Spinal cord (tissue), 10 donors: ENCODE data around the gene KRTAP10-2. TPM values are rescaled to one million over a fixed set of nuclear protein-coding genes. Genes with fewer than 3 reads are reported as not detected.

Experiments
- DNase-seq, 6 donors: peaks; one replicate each; pipeline versions ENCODE4 v3.0.0 to v3.0.0-alpha.2; 2013 to 2015; ENCODE audit warnings: low spot score in 6 of 6, low read depth in 4 of 6
- H3K27ac ChIP-seq: one replicate; pipeline ENCODE4 v1.5.1; 2013; ENCODE audit warnings: low read depth, low read length, control low read depth
- H3K27me3 ChIP-seq: one replicate; pipeline ENCODE4 v1.6.1; 2013; ENCODE audit warnings: low read length; ENCODE audit not compliant: control insufficient read depth, insufficient read depth
- H3K36me3 ChIP-seq: one replicate; pipeline ENCODE4 v1.6.1; 2013; ENCODE audit warnings: low read length; ENCODE audit not compliant: control insufficient read depth, insufficient read depth
- H3K4me1 ChIP-seq: one replicate; pipeline ENCODE4 v1.6.1; 2013; ENCODE audit warnings: low read length; ENCODE audit not compliant: control insufficient read depth, insufficient read depth
- H3K4me3 ChIP-seq: one replicate; pipeline ENCODE4 v1.5.1; 2013; ENCODE audit warnings: low read depth, low read length, control low read depth
- H3K9me3 ChIP-seq: one replicate; pipeline ENCODE4 v1.6.1; 2013; ENCODE audit warnings: low read length; ENCODE audit not compliant: control insufficient read depth, insufficient read depth
- WGBS: methylation state at CpG from one replicate; pipeline ENCODE4 v1.1.5; 2013; ENCODE audit warnings: missing lambda C conversion rate; ENCODE audit not compliant: insufficient coverage; 5-methylcytosine and 5-hydroxymethylcytosine counted together
- polyA plus RNA-seq, 2 donors: library from polyadenylated mRNA; unstranded; fragments of 120-200 nt; gene quantifications; one replicate each; pipeline ENCODE4 v1.2.1, GENCODE V29; 2013; ENCODE audit not compliant: insufficient read length in 2 of 2
- total RNA-seq, 2 donors: library from RNA; depleted of rRNA in 1 of 2; stranded (reverse); fragments of 120-200 nt in 1 of 2; fragments of >200 nt in 1 of 2; gene quantifications; one replicate each; pipeline versions ENCODE4 v1.2.3 to v1.2.4, GENCODE V29; 2013 to 2014
- donor health status: healthy.

The KRTAP10-2 gene
- total and polyA plus RNA-seq, 4 donors, result not detected

DNA sequence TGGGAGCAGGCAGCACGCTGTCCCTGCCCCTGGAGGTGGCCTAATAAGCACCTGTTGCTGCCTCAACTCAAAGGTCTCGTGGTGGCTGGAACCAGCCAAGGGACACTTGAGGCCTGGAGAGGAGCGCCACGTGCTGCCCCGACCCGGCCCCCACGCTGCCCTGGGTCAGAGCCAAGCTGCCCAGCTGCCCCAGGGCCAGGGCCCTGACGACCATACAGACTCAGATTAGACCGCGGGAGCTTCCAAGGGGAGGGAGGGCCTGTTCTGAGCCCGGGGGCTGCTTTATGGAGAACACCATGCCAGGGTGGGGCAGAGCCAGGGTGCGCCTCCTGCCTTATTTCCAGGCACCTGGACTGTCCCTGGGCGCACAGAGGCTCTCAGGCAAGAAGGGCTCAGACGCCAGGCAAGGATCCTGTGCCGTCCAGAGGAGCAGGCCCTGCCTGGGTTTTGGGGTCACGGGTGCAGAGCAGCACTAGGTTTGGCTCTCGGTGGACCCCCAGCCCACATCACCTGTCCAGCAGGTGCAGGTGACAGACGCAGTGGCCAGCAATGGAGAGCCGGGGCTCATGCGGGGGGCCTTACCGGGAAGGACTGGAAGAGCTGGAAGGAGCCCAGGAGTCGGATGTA, 29.9 kb downstream of the KRTAP10-2 start:
- Histone ChIP-seq H3K27me3 (no peaks in the 10 kb centered on the region), H3K36me3 (no peaks in the 10 kb centered on the region), H3K4me1 (no peaks in the 10 kb centered on the region), H3K4me3 (no peak overlapping the region), H3K27ac (no peak overlapping the region), H3K9me3 (peaks cover 2% of the 10 kb centered on the region)
- 88% methylated on average over 22 of the region's 22 CpGs for WGBS
- no peak for DNase-seq

DNA sequence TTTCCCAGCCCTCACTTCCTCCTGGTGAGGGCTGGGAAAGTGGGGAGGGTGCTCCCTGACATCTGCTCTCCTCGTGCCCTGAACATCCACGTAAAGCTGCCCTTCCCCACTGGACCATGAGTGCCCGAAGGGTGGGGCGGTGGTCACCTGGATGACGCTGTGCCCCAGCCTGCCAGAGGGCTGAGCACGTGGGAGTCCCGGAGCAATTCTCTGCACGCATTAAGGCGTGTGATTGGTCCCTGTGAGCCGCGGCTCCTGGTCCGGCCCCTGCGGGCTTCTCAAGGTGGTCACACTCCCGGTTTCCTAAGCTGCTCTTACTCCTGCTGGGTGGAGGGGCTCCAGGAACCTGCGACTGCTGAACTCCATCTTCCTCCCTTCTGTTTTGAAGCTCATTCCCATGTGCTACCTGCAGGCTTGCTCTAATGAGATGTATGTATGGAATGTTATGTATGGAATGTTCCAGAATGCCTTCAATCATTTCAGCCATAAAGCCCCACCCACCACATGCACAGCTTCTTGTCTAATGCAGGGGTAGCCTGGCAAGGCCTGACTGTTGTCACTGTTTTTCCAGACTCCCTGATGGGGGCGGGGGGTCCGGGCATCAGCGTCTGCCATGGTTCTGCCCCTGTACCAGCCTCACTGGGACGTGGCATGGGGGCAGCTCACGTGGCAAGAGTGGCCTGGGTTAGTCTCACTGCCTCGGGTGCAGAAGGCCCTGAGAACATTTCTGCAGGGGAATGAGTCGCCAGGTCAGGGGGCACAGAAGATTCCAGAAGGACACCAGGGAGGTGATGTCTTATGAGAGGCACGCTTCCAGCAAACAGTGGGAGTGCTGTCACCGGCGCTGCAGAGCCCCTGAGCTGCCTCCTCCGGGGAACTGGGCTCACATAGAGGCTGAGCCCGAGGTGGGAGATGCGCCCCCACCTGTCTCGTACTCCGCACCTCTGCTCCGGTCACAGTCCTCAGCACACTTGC, 30.7 kb downstream of the KRTAP10-2 start:
- Histone ChIP-seq H3K36me3 (no peaks in the 10 kb centered on the region), H3K4me3 (no peak overlapping the region), H3K27me3 (no peaks in the 10 kb centered on the region), H3K27ac (no peak overlapping the region), H3K4me1 (no peaks in the 10 kb centered on the region), H3K9me3 (peaks cover 2% of the 10 kb centered on the region)
- DNase-seq, result no peak
- WGBS, result 92% methylated on average over 28 of the region's 31 CpGs

DNA sequence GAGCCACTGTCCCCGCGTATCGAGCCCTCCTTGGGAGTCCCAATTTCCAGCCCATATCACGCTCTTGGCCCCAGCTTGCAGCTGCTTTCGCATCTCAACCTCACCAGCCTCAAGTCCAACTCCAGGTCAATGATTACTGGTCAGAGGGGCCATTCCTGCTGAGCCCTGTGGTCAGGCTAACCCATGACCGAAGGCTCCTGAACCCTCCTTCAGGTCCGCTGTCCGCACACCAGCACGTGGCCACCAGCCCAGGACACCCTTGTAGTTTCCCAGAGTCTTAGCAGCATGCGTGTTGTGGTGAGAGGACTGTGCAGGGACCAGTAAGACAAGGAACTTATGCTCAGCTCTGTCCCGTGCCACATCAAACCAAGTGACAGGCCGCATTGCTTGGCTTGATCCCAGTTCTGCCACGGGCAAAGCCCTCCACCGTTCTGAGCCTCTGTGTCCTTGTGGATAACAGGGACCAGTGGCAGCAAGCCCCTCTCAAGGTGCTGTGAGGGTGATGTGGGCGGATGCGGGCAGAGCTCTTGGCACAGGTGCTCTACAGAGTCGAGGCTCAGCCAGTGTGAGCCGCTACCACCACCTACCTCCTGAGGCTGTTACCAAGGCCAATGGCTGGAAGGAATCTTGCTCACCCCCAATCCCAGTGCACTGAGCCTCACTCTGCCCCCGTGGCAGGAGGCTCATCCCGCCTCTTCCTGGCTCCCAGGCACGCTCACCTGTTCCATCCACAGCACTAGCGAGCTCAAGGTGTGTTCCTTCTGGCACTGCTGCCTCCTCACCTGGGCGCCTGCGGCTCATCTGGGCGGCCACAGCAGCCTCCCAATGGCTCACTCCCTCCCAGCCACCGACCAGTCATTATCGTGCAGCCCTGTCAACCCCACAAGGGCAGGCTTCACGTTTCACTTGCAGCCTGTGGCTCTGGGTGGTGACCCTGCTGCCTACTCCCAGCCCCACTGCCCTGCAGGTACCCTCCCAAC, 31.7 kb downstream of the KRTAP10-2 start:
- Histone ChIP-seq H3K27me3 (no peaks in the 10 kb centered on the region), H3K27ac (no peak overlapping the region), H3K36me3 (no peaks in the 10 kb centered on the region), H3K4me1 (no peaks in the 10 kb centered on the region), H3K4me3 (no peak overlapping the region), H3K9me3 (peaks cover 2% of the 10 kb centered on the region)
- no peak for DNase-seq
- 93% methylated on average over 28 of the region's 28 CpGs for WGBS

DNA sequence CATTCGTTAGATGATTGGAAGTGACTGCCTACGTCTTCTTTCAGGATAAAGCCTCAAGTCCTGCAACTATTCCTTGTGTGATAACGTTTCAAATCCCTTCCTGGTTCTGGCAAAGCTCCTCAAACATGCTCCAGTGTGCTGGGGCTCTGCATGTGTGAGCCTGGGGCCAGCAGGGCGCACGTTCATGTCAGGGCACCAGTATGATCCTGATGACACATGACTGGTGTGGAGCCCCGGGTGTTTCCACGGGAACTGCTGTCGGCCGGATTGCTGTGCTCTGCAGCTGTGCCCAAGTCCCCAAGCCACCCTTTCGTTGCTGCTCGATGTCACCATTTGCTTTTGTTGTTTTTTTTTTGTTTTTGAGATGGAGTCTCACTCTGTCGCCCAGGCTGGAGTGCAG, 32.6 kb downstream of the KRTAP10-2 start:
- Histone ChIP-seq H3K9me3 (peaks cover 2% of the 10 kb centered on the region), H3K4me3 (no peak overlapping the region), H3K4me1 (no peaks in the 10 kb centered on the region), H3K27me3 (no peaks in the 10 kb centered on the region), H3K36me3 (no peaks in the 10 kb centered on the region), H3K27ac (no peak overlapping the region)
- 62% methylated on average over 11 of the region's 12 CpGs for whole genome bisulfite sequencing
- DNase-seq, result no peak

DNA sequence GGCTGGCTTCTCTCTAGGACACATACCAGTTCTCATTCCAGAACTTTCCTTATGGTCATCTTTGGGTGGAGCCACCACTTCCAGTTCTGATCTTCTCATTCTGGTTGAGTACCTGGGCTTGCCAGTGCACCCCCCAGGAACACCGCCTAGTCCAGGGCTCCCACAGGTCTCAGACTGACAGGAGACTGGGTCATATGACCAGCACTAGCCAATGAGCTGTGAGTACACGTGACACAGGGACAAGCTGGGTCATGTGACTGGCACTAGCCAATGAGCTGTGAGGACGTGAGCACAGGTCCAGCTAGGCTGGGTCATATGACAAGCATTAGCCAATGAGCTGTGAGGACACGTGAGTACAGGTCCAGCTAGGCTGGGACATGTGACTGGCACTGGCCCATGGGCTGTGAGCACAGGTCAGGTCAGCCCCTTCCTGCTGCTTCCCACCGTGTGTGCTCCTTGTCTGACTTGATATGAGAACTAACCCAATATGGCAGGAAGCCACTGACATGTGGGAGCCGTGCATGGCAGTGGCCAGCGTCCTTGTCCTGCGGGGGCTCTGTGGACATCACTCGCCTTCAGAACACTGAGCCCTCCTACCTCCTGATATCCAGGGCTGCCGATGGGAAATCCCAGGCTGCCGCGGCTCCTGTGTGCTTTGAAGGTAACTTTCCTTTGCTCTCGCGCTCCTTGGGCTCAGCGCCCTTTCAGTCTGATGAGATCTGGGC, 34.0 kb downstream of the KRTAP10-2 start:
- Histone ChIP-seq H3K27me3 (no peaks in the 10 kb centered on the region), H3K27ac (no peak overlapping the region), H3K4me3 (no peak overlapping the region), H3K36me3 (no peaks in the 10 kb centered on the region), H3K9me3 (peaks cover 2% of the 10 kb centered on the region), H3K4me1 (no peaks in the 10 kb centered on the region)
- peak in 1 of 6 donors; percentile 14 for DNase-seq
- 74% methylated on average over 15 of the region's 15 CpGs for WGBS

DNA sequence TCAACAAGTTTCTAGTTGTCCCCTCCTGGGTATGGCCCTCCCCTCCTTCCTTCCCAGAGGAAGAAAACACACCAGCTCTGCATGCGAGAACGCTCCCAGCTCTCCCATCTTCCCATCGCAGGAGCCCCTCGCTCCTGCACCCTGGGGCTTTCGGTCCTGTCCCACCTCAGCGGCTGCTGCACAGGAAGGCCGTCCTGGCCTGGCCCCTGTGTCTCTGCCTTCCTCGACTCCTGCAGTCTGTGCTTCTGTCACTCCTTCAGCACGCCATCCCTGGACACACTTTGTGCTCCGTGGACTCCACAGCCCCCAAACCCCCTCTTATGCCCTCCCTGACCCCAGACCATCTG, 34.5 kb downstream of the KRTAP10-2 start:
- Histone ChIP-seq H3K36me3 (no peaks in the 10 kb centered on the region), H3K9me3 (peaks cover 2% of the 10 kb centered on the region), H3K27ac (no peak overlapping the region), H3K27me3 (no peaks in the 10 kb centered on the region), H3K4me1 (no peaks in the 10 kb centered on the region), H3K4me3 (no peak overlapping the region)
- WGBS, result 90% methylated on average over 10 of the region's 10 CpGs
- no peak for DNase-seq

DNA sequence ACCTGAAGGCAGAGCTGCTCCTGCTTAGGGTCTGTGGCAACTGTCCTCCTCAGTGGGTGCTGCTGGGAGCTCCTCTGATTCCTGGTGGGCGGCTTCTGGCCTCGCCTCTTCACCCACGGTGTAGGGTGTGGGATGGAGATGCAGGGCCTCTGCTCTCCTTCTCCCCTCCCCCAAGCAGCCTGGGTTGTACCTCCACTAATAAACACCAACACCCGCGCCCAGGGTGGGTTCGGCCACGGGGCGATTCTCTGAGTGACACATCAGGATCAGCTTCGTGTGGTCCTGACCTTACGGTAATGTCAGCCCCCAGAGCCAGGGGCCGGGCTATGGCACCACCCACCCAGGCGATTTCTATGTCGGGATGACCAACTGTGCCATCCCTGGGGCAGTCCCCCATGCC, 35.0 kb downstream of the KRTAP10-2 start:
- Histone ChIP-seq H3K27ac (no peak overlapping the region), H3K27me3 (no peaks in the 10 kb centered on the region), H3K4me1 (no peaks in the 10 kb centered on the region), H3K4me3 (no peak overlapping the region), H3K36me3 (no peaks in the 10 kb centered on the region), H3K9me3 (peaks cover 2% of the 10 kb centered on the region)
- 88% methylated on average over 10 of the region's 13 CpGs for WGBS
- no peak for DNase-seq

DNA sequence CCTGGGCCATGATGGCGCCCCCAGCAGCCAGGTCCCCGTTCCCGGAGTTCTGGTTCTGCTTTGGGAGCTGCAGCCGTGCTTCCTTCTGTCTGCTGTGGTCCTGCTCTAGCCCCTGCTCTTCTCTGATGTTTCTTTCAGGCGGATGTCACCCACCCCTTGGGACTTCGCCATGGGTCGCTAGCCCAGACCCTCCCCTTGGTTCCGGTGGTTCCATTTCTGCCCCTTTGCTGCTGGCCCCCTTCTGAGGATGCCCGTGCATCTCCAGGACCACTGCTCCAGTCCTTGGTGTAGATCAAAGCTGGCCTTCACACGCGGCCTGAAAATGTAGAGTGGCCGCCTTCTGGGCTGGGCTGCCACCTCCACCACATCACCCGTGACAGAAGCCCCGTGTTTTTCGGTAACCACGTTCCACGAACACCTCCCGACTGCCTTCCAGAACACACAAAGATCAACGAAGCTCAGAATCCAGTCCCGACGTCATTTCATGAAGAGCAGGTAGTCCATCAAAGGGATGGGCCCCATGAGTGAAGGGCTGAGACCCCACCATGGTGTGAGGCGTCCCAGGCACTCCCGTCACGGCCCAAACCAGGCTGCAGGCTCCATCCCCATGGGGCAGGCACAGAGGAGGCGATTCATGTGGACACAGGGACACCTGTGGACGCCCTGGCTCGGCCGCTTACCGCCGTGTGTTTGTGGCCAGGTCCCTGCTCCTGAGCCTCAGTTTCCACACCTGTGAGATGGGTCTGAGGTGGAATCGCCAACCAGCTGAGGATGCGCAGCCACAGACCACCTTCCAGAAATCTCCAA, 35.7 kb downstream of the KRTAP10-2 start:
- DNase-seq, result no peak
- peaks cover under 1% of the 10 kb centered on the region for H3K27me3 ChIP-seq
- H3K36me3 ChIP-seq, result no peaks in the 10 kb centered on the region
- H3K4me1 ChIP-seq, result peaks cover 3% of the 10 kb centered on the region
- WGBS, result 90% methylated on average over 30 of the region's 32 CpGs
- no peak overlapping the region for H3K27ac ChIP-seq
- H3K4me3 ChIP-seq, result no peak overlapping the region
- H3K9me3 ChIP-seq, result peaks cover 2% of the 10 kb centered on the region
